ENCODE results near the gene GPRC5C.

GPRC5C gene

GRCh38 chr17:74453665-74454196 is 21.8 kb downstream of the GPRC5C start:
- peak in 1 of 2 experiments; percentile 86 for DNase-seq

- DNase-seq: peak in 1 of 2 experiments; percentile 81
Observed at GRCh38 chr17:74454197-74455024, 22.5 kb downstream of the GPRC5C start.

GRCh38 chr17:74455025-74455545 is 23.2 kb downstream of the GPRC5C start:
- DNase-seq: no peak

- no peak for DNase-seq
Observed at GRCh38 chr17:74455821-74456220, 23.9 kb downstream of the GPRC5C start.

GRCh38 chr17:74457146-74457819 is 25.4 kb downstream of the GPRC5C start:
- DNase-seq: peak; percentile 85

GRCh38 chr17:74457820-74458166 is 25.9 kb downstream of the GPRC5C start:
- DNase-seq: no peak

- no peak for DNase-seq
Observed at GRCh38 chr17:74458835-74459234, 26.9 kb downstream of the GPRC5C start.

GRCh38 chr17:74459622-74460021 is 27.7 kb downstream of the GPRC5C start:
- DNase-seq: no peak

- no peak for DNase-seq
Observed at GRCh38 chr17:74460241-74460640, 28.4 kb downstream of the GPRC5C start.

- DNase-seq: no peak
Observed at GRCh38 chr17:74460996-74461395, 29.1 kb downstream of the GPRC5C start.

GRCh38 chr17:74461611-74462010 is 29.7 kb downstream of the GPRC5C start:
- no peak for DNase-seq

- no peak for DNase-seq
Observed at GRCh38 chr17:74464730-74465377, 33.0 kb downstream of the GPRC5C start.

- DNase-seq: no peak
Observed at GRCh38 chr17:74465378-74466110, 33.7 kb downstream of the GPRC5C start.

- peak in 1 of 2 experiments; percentile 49 for DNase-seq
Observed at GRCh38 chr17:74466111-74466827, 34.4 kb downstream of the GPRC5C start, which contains the start of gene CD300A. TSS of gene CD300A (plus strand) at chr17:74466634. CDS start at chr17:74466704, 70 bp downstream.

GRCh38 chr17:74466828-74467184 is 34.9 kb downstream of the GPRC5C start:
- peak in 1 of 2 experiments; percentile 49 for DNase-seq

GRCh38 chr17:74467221-74467951 is 35.5 kb downstream of the GPRC5C start:
- no peak for DNase-seq

- DNase-seq: no peak
Observed at GRCh38 chr17:74471341-74471740, 39.5 kb downstream of the GPRC5C start.

GRCh38 chr17:74472890-74473289 is 41.0 kb downstream of the GPRC5C start:
- no peak for DNase-seq

- no peak for DNase-seq
Observed at GRCh38 chr17:74473294-74473693, 41.4 kb downstream of the GPRC5C start.

GRCh38 chr17:74474043-74474792 is 42.3 kb downstream of the GPRC5C start:
- DNase-seq: no peak
